Smooth muscle cell (in vitro differentiated cells): Measurements from ENCODE around the gene ZNF77. TPM values are rescaled to one million over a fixed set of nuclear protein-coding genes. Genes with fewer than 3 reads are reported as not detected.

Experiments
- DNase-seq: peaks from one replicate; lab custom pipeline; 2025; ENCODE audit not compliant: unreplicated experiment; lab: John Stamatoyannopoulos, UW
- H2AFZ ChIP-seq: fragments of 200-600 bp; sonication (generic); 2 replicates; pipeline ENCODE4 v1.6.0; 2016; ENCODE audit warnings: antibody characterized with exemption, low read depth, mild to moderate bottlenecking
- H3F3A ChIP-seq: fragments of 200-600 bp; sonication (generic); 2 replicates; pipeline ENCODE4 v1.6.0; 2017; ENCODE audit warnings: antibody characterized with exemption, low read depth
- H3K27ac ChIP-seq: fragments of 200-600 bp; sonication (generic); 2 replicates; pipeline ENCODE4 v1.5.1; 2016; ENCODE audit warnings: low read depth, mild to moderate bottlenecking
- H3K27me3 ChIP-seq: fragments of 200-600 bp; sonication (generic); 2 replicates; pipeline ENCODE4 v1.6.1; 2016; ENCODE audit warnings: low read depth, mild to moderate bottlenecking
- H3K36me3 ChIP-seq: fragments of 200-600 bp; sonication (generic); 2 replicates; pipeline ENCODE4 v1.5.1; 2016; ENCODE audit warnings: low read depth
- H3K4me1 ChIP-seq: fragments of 200-600 bp; sonication (generic); 2 replicates; pipeline ENCODE4 v1.5.1; 2016; ENCODE audit warnings: low read depth
- H3K4me2 ChIP-seq: fragments of 200-600 bp; sonication (generic); 2 replicates; pipeline ENCODE4 v1.6.0; 2016; ENCODE audit warnings: mild to moderate bottlenecking
- H3K4me3 ChIP-seq: fragments of 200-600 bp; sonication (generic); 2 replicates; pipeline ENCODE4 v1.5.1; 2016; ENCODE audit warnings: mild to moderate bottlenecking
- H3K79me2 ChIP-seq: fragments of 200-600 bp; sonication (generic); 2 replicates; pipeline ENCODE4 v1.6.0; 2016; ENCODE audit warnings: low read depth, mild to moderate bottlenecking
- H3K9ac ChIP-seq: fragments of 200-600 bp; sonication (generic); 2 replicates; pipeline ENCODE4 v1.6.0; 2016; ENCODE audit warnings: low read depth
- H3K9me3 ChIP-seq: fragments of 200-600 bp; sonication (generic); replicated peaks from 2 replicates; pipeline ENCODE4 v1.5.1; 2016; ENCODE audit warnings: low read depth
- H4K20me1 ChIP-seq: fragments of 200-600 bp; sonication (generic); 2 replicates; pipeline ENCODE4 v1.6.0; 2016; ENCODE audit warnings: low read depth
- CTCF ChIP-seq: fragments of 200-600 bp; sonication (generic); IDR thresholded peaks from 2 replicates; pipeline ENCODE4 v1.5.1; 2017; ENCODE audit warnings: borderline replicate concordance, mild to moderate bottlenecking, antibody characterized with exemption; ENCODE audit not compliant: insufficient read depth, poor library complexity, severe bottlenecking
- WGBS: methylation state at CpG from one replicate; pipeline ENCODE4 v1.1.7; 2016; ENCODE audit warnings: low lambda C conversion rate; 5-methylcytosine and 5-hydroxymethylcytosine counted together
- polyA plus RNA-seq: library from polyadenylated mRNA; unstranded; fragments of >200 nt; fragmentation: Nextera tagmentation; extraction: Ambion mirVana; gene quantifications from 2 replicates; pipeline ENCODE4 v1.2.1, GENCODE V29; 2016
- total RNA-seq: library from RNA; depleted of rRNA; stranded (reverse); fragments of >200 nt; gene quantifications from 2 replicates; pipeline ENCODE4 v1.2.3, GENCODE V29; 2014

ZNF77 gene
- total and polyA plus RNA-seq, 2 experiments from 2014 or later, result 2.3 to 2.5 TPM

- no peak for TF ChIP-seq CTCF
- H2AFZ ChIP-seq, result peak within 1 kb of the TSS; percentile 83
- peaks cover 13% of the 10 kb centered on the region for H3K4me1 ChIP-seq
- no peaks in the 10 kb centered on the region for H3K36me3 ChIP-seq
- H3K4me3 ChIP-seq, result peak within 1 kb of the TSS; percentile 61
- DNase-seq, result peak; percentile 60
- H3K27ac ChIP-seq, result no peak within 1 kb of the TSS
- peaks cover 6% of the 10 kb centered on the region for H3F3A ChIP-seq
- no peaks in the 10 kb centered on the region for H3K27me3 ChIP-seq
- 2% methylated on average over 33 of the region's 51 CpGs for WGBS
- no peaks in the 10 kb centered on the region for H3K9me3 ChIP-seq
- no peaks in the 10 kb centered on the region for H4K20me1 ChIP-seq
- H3K79me2 ChIP-seq, result no peaks in the 10 kb centered on the region
- H3K9ac ChIP-seq, result no peak within 1 kb of the TSS
- H3K4me2 ChIP-seq, result peak within 1 kb of the TSS; percentile 88
Measured at GRCh38 chr19:2977001-2977745, 32.4 kb upstream of the ZNF77 start, which contains the start of gene TLE6. Gene TLE6, plus strand, starts transcription at chr19:2977564. Its CDS starts 670 bp downstream, at chr19:2978234.

DNA sequence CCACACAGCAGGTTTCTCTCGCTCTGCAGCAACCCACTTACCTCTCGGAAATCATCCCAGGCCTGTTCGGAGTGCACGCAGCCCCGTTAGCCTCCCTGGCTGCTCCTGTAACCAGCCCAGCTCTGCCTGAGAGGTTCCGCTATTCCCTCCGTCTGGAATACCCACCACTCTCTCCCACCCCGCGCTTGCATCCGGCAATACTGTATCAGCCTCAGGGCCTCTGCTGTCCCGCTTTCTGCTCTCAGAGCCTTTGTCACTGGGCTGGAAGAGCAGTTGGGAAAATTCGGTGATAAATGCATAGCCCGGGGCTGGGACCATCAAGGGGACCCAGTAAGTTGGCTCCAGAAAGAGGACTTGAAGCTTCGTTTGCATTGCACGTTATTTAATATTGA lies 31.8 kb upstream of the ZNF77 start:
- Histone ChIP-seq H3K79me2 (no peaks in the 10 kb centered on the region), H3K9ac (no peak overlapping the region), H3K27me3 (no peaks in the 10 kb centered on the region), H2AFZ (peak overlapping the region; percentile 83), H3K4me2 (peak overlapping the region; percentile 88), H4K20me1 (no peaks in the 10 kb centered on the region), H3K4me1 (peaks cover 13% of the 10 kb centered on the region), H3K4me3 (peak overlapping the region; percentile 61), H3K36me3 (no peaks in the 10 kb centered on the region), H3F3A (peaks cover 6% of the 10 kb centered on the region), H3K27ac (no peak overlapping the region), H3K9me3 (no peaks in the 10 kb centered on the region)
- no peak for TF ChIP-seq CTCF
- 12% methylated on average over 15 of the region's 15 CpGs for WGBS
- DNase-seq, result no peak

- no peak for TF ChIP-seq CTCF
- DNase-seq, result no peak
- WGBS, result 35% methylated on average over 14 of the region's 14 CpGs
Measured at GRCh38 chr19:2974342-2975041, 29.7 kb upstream of the ZNF77 start.

More at GRCh38 chr19:2974342-2975041, 29.7 kb upstream of the ZNF77 start:
- Histone ChIP-seq H4K20me1 (no peaks in the 10 kb centered on the region), H3K36me3 (no peaks in the 10 kb centered on the region), H3K9me3 (no peaks in the 10 kb centered on the region), H3K27me3 (no peaks in the 10 kb centered on the region), H3K4me2 (peak overlapping the region; percentile 26), H3K27ac (no peak overlapping the region), H3F3A (peaks cover 6% of the 10 kb centered on the region), H2AFZ (no peak overlapping the region), H3K4me1 (peaks cover 13% of the 10 kb centered on the region), H3K4me3 (no peak overlapping the region), H3K79me2 (no peaks in the 10 kb centered on the region), H3K9ac (no peak overlapping the region)
